GM06990 (cell line): ENCODE data around the gene EHBP1L1.

Experiments
- DNase-seq: peaks from one replicate; pipeline ENCODE4 v3.0.0-alpha.2; 2011; ENCODE audit not compliant: insufficient read length; ENCODE audit errors: extremely low read depth
- H3K27me3 ChIP-seq: replicated peaks from 2 replicates; pipeline ENCODE4 v1.6.0; 2011; ENCODE audit warnings: low read length; ENCODE audit not compliant: control insufficient read depth, insufficient read depth
- H3K36me3 ChIP-seq: 2 replicates; pipeline ENCODE4 v1.5.1; 2011; ENCODE audit warnings: low read length; ENCODE audit not compliant: control insufficient read depth, insufficient read depth
- H3K4me3 ChIP-seq: replicated peaks from 2 replicates; pipeline ENCODE4 v1.5.1; 2011; ENCODE audit warnings: low read depth, mild to moderate bottlenecking, control low read depth, low read length
- TF ChIP-seq, protein P1 (sequence below): IDR thresholded peaks from 2 replicates; pipeline ENCODE4 v1.5.1; 2011; ENCODE audit warnings: low read length, control low read depth, mild to moderate bottlenecking, inconsistent platforms; ENCODE audit not compliant: insufficient read depth, poor library complexity, severe bottlenecking

EHBP1L1 gene

GRCh38 chr11:65607614-65608426 is 32.0 kb downstream of the EHBP1L1 start:
- TF ChIP-seq, protein P1, sequence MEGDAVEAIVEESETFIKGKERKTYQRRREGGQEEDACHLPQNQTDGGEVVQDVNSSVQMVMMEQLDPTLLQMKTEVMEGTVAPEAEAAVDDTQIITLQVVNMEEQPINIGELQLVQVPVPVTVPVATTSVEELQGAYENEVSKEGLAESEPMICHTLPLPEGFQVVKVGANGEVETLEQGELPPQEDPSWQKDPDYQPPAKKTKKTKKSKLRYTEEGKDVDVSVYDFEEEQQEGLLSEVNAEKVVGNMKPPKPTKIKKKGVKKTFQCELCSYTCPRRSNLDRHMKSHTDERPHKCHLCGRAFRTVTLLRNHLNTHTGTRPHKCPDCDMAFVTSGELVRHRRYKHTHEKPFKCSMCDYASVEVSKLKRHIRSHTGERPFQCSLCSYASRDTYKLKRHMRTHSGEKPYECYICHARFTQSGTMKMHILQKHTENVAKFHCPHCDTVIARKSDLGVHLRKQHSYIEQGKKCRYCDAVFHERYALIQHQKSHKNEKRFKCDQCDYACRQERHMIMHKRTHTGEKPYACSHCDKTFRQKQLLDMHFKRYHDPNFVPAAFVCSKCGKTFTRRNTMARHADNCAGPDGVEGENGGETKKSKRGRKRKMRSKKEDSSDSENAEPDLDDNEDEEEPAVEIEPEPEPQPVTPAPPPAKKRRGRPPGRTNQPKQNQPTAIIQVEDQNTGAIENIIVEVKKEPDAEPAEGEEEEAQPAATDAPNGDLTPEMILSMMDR, result no peak
- no peaks in the 10 kb centered on the region for H3K27me3 ChIP-seq
- H3K4me3 ChIP-seq, result no peak overlapping the region
- DNase-seq, result no peak
- H3K36me3 ChIP-seq, result peaks cover 46% of the 10 kb centered on the region

DNA sequence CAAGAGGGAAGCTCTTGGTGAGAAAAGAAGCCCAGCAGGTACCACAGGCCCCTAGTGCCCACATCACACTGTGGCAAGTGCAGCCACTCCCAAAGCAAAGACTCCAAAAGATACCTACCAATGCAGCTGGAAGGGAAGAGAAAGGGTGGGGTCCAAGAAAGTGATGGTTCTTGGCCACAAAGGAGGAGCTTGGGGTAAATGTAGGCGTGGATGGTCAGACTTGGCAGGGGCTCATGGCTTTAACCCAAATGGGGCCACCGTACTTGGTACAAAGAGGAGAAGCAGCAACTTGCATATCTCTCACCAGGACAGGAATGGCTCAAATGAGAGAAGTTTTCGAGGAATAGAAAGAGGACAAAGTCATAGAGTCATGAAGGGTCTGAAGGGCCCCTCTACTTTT is 33.4 kb downstream of the EHBP1L1 start:
- no peak overlapping the region for H3K4me3 ChIP-seq
- peaks cover 40% of the 10 kb centered on the region for H3K36me3 ChIP-seq
- no peaks in the 10 kb centered on the region for H3K27me3 ChIP-seq
- DNase-seq, result no peak
- TF ChIP-seq, protein P1, result no peak

- TF ChIP-seq, protein P1, result no peak
- Histone ChIP-seq H3K36me3 (peaks cover 35% of the 10 kb centered on the region), H3K4me3 (no peak overlapping the region), H3K27me3 (no peaks in the 10 kb centered on the region)
- no peak for DNase-seq
Measured at GRCh38 chr11:65609665-65610064, 33.8 kb downstream of the EHBP1L1 start.

DNA sequence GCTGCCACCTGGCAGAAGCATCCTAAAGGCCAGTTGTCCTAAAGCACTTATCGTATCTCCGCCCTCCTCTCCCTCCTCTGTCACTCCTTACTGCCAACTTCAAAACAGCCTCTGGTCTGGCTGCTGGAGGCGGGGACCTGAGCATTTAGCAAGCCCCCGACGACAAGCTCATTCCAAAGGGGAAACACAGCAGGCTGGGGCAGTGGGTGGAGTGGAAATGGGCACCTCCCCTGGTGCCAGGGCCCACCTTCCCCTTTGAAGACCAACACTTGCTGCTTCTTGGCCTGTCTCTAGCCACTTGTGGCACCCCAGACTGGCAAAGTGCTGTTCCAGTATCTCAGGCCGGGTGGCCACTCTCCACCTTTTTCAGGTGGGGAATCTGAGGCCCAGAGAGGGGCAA is 34.6 kb downstream of the EHBP1L1 start:
- DNase-seq, result no peak

DNA sequence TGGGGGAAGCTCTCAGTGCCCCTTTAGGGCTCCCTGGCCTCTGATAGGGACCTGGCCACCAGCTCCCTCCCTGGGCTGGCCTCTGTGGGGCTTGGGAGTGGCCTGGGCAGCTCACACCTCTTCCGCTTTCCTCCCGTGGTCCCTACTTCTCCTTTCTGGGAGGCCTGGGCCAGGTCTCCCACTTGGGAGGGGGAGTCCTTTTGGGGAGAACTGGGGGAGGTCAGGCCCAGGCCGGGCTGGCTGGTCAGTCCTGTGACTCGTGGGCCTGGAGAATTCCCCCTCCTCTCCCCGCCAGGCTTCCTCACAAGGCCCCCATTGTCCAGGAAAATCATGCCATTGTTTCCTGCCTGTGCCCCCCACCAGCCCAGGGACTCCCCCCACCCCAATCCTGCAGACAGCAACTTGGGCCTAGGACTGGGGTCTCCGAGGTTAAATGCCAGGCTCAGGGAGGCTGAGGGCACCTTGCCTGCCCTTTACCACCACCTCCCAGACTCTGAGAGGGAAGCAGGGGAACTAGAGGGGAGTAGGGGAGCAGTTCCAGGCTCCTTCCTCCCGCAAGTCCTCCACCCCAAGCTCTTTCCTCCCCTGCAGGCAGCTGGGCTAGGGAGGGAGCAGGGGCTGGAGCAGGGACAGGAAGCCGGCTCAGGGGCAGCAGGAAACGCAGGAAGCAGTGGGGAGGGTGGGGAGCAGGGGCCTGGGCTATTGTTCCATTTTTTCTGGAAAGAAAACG is 35.3 kb downstream of the EHBP1L1 start:
- TF ChIP-seq, protein P1, result no peak
- Histone ChIP-seq H3K27me3 (no peaks in the 10 kb centered on the region), H3K4me3 (no peak overlapping the region), H3K36me3 (peaks cover 25% of the 10 kb centered on the region)
- no peak for DNase-seq

More for the DNA sequence above, 34.6 kb downstream of the EHBP1L1 start:
- Histone ChIP-seq H3K27me3 (no peaks in the 10 kb centered on the region), H3K36me3 (peaks cover 29% of the 10 kb centered on the region), H3K4me3 (no peak overlapping the region)
- TF ChIP-seq, protein P1, result no peak
